GM19099 (cell line): ENCODE data around the gene CYREN.

Experiments
- POLR2A ChIP-seq: IDR thresholded peaks from 3 replicates; pipeline ENCODE4 v1.6.1; 2011; ENCODE audit warnings: low read depth; ENCODE audit not compliant: insufficient read length; ENCODE audit errors: extremely low read depth

CYREN gene

GRCh38 chr7:135186841-135187253 lies 16.3 kb upstream of the CYREN start:
- peak; percentile 58 for TF ChIP-seq POLR2A

- no peak for TF ChIP-seq POLR2A
These were observed 15.7 kb upstream of the CYREN start for GRCh38 chr7:135186261-135186540.

DNA sequence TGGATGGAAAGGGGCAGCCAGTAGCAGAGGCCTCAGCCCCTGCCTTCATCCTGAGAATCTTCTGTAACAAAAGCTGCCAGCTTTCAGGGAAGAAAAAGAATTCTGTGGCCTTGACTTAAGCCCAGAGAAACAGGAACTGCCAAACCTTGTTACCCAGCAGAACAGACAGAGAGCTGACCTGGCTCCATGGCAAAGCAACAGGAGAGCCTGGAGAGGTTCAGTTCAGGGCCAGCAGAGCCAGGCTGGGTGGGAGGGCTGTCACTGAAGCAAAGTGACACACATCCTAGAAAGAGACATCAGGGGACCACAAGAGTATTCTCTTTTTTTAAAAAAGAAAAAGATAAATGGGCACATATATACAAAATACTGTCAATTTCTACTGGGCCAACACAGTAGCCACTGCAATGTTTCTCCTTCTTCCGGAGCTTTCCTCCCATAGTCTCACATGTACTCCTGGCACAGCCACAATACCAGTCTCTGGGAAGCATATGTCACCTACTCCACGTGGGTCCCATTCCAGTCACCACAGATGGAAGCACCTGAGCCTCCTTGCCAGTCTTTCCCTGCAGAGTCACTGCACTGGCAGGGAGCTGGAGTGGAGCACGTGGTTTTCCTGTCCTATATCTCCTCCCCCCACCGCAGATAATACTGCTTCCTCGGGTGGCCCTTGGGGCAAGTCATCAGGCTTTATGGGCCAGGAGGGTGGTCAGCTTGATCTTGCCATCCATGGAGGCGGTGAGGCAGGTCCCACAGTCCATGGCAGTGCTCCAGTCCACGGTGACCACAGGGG lies 15.2 kb upstream of the CYREN start:
- TF ChIP-seq POLR2A = no peak

DNA sequence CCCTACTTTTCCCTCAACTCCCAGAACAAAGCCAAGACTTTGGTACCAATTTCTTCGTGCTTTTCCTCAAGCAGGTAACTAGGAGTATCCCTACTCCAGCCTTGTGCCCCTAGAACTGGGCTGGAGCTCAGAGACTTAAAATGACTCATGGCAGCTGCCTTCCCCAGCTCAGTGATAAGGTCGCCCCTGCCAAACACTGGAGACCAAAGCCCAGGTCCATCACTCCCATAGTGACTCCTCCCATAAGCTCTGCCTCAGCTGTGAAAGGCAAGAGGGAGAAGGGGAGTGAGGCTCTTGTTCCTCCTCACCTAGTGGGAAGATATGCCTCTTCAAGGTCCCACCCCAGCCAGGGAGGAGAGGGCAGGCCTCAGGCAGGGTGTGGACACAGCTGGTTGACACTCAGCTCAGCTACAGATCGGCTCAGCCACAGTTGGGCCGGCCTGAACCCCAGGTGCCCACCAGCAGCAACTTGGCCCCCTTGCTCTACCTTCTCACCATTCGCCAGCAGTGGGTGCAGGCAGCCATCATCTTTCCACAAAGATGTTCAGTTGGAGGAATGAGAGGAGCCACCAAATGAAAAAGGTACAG lies 13.8 kb upstream of the CYREN start:
- no peak for TF ChIP-seq POLR2A

DNA sequence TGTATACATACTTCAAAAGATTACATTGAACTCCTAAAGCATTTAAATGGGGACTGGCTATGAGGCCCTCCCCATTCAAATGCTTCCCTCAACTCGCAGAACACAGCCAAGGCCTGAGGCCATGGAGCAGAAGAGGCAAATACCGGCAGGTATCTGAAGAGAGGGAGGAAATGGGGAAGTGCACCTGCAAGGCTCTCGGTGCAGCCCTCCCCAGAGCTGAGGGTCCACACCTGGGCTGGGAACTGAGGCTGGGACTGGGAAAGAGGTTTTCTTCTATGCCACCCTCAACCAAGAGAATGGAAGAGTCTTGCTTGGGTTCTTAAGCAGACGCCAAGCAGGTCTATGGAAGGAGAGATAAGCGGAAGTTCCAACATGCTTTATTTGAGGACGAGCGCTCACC lies 13.0 kb upstream of the CYREN start:
- TF ChIP-seq POLR2A = no peak

DNA sequence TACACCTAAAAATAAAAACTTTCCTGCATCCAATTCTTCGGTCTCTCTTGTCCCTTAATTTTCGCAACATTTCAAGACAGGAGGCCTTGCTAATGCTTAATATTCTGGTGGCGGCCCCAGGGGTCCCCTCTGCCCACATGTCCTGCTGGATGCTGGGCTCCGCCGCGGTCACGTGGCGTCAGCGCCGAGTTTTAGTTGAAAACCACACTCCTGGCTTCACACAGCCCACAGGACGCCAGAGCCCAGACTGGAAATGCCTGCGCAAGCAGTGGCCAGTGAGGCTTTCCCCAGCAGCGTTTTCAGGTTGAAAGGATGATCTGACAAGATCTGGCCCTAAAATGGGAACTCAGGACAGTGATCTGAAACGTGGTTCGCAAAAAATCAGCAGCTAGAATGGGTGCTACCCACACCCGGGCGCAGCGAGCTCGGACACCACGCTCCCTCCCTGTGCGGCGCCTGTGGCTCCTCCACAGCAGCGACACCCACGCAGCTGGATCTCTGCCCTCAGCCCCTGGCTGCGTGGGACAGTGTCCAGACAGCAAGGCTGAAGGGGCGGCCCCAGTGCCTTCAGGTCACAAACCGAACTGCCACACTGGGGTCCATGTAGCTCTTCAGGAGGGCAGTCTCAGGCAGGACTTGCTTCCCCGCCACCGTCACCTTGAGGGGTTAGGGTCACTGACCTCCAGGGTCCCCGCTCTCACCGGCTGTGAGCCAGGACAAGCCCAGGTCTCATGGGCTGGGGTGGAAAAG lies 11.6 kb upstream of the CYREN start:
- TF ChIP-seq POLR2A = peak; percentile 37

DNA sequence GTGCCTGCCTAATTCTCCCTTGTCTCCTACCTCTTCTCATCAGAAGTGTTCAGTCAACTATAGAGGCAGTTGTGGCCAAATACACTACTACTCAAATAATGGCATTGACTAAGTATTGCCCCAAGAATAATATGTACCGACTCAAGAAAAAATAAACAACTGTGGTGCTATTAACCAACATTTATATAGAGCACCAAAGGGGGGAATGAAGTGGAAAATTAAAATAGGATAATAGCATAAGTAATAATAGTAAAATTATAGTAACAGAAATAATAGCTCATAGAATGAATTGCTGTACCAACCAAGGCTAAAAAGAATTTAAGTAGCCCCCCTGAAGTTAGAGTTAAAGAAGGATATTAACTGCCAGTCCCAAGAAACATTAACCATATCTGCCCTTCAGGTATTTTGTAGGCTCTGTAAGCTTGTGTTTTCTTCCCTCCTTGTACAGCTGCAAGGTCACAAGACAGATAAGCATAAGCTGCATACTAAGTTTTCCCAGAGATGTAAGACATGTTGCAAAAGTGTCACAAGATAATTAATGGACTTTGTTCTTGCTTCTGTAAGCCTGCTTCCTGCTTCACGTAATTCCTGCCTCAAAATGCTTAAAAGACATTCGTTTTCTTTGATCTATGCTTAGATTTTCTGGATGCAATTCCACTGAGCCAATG lies 10.9 kb upstream of the CYREN start:
- TF ChIP-seq POLR2A = no peak

DNA sequence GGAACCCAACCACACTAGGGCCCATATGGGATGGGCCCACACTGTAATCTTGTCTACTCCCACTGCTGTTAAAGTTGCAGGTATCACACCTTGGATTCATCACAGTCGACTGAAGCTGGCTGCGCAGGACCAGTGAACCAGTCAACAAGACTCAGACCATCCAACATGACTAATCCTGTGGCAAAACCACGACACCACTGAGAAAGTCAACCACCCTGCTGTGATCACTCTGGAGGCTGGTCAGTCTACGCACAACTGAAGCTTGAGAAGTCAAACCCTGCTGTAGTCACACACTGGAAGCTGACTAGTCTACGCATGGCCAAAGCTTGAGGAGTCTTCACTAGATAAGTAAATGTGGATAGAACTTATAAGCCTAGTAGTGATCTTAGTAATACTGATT lies 9.6 kb upstream of the CYREN start:
- TF ChIP-seq POLR2A = no peak

GRCh38 chr7:135179321-135179925 lies 8.9 kb upstream of the CYREN start:
- no peak for TF ChIP-seq POLR2A

DNA sequence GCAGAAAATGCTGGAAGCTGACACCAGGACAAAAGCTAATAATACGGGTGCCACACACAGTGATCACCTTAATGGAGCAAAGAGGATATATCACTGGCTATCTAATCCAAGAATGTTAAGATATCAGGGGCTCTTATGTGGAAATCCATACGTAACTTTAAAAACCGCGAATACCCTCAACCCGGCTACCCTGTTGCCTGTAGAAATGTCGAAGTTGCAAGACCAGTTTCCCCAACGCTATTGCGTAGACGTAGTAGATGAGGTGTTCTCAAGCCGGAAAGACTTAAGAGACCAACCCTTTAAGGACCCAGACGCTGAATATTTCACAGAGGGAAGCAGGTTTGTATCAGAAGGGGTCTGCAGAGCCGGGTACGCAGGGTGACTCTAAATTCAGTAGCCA lies 7.9 kb upstream of the CYREN start:
- no peak for TF ChIP-seq POLR2A

GRCh38 chr7:135177028-135177696 lies 6.7 kb upstream of the CYREN start:
- no peak for TF ChIP-seq POLR2A

DNA sequence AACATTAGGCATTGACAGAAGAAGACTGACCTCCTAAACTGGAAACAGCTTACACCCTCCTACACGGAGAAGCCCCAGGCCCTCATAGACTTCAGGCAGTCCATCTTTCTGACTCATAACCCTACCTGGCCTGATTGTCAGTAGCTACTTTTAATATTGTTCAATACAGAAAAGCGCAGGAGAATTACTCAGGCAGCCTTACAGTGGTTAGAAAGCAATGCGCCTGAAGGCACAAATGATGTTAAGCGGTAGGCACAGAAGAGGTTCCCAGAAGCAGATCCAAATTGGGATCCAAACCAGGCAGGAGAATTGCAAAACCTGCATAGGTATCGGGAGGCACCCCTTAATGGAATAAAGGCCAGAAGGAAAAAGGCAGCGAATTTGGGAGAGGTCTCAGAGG lies 5.4 kb upstream of the CYREN start:
- peak; percentile 14 for TF ChIP-seq POLR2A

DNA sequence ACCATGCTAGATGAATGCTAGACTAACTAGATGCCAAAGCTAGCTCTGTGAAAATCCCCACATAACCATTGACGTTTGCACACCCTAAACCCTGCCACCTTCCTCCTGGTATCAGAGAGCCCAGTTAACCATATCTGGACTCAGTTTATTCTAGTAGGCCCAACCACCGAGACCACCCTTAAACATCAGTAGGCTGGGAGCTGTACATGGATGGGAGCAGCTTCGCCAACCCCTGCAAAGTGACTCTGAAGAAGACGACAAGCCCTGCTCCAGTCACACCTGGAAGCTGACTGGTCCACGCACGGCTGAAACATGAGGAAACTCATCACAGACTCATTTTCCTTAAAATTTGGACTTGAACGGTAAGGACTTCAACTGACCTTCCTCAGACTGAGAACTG lies 4.4 kb upstream of the CYREN start:
- TF ChIP-seq POLR2A = no peak

- TF ChIP-seq POLR2A = no peak
These were observed 588 bp downstream of the CYREN start for GRCh38 chr7:135169964-135170273.
